CMK (cell line): Measurements from ENCODE around the gene CREB5.

Experiments used
- DNase-seq: peaks from one replicate; pipeline ENCODE4 v3.0.0-alpha.2; 2010; ENCODE audit warnings: low read depth

The CREB5 gene

DNA sequence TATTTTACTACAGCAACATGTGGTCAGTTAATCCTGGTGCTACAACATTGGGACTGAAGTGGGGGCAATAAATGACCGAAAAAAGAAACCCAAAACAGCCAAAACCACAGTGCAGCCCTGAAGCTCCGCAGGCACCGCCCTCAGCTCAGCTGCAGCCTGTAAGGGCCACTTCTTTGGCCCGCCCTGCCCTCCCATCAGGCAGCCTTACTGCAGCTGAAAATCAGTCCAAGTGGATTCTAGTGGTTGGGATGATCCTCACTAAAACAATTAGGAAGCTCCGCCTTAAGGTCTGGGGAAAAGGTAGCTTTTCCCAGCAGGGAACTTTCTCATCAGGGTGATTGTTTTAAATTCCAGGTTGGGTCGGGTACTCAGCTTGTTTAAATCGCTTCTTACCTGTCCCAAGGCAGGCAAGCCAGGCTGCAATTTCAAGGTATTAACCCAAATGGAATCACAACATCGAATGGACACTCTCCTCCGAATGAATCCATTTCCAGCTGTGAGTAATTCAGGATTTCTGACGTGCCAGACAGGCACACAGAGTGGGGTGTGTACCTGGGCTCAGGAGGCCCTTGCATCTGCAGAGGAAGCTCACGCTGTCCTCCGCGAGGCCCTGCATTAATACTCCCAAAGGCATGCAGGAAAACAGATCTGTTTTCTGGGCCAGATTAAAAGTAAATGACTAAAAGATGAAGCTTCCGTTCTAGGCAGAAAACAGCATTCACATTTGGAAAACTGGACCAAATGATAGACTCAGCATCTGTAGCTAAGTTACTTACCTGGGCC, 104.3 kb downstream of the CREB5 start:
- no peak for DNase-seq

DNA sequence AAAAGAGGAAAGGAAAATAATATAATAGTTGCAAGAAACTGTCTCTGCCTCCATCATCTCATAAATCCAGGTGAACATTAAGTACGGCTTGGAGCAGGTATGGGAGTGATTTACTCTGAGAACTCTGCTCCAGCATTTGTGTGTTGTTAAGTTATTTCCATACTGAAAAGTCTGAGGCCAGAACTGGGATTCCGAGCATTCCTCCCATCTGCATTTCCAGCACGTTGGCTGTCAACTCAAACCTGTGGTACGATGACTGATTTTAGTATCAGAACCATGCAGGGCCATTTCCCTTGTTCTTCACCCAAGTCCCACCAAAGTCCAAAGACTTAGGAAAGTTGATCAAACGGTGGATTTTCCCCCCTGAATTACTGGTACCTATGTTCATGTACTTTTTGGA, 104.9 kb downstream of the CREB5 start:
- DNase-seq = no peak

DNA sequence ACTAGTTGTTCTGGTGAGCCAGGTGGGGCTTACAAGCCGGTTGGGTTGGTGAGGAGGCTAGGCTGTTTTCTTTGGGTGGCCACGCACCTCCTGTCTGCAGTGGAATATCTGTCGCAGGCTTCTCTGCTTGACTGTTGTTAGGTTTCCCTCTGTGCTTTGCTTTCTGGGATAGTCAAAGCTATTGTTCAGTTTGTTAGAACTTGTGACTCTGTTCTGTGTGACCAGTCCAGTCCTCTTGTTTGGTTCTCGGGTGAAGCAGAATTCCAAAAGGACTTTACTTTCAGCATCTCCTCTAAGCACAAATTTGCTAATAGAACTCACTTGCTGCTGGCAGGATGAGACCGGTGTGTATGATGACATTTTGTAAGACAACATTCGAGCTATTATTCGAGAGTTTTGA, 105.3 kb downstream of the CREB5 start:
- no peak for DNase-seq

DNA sequence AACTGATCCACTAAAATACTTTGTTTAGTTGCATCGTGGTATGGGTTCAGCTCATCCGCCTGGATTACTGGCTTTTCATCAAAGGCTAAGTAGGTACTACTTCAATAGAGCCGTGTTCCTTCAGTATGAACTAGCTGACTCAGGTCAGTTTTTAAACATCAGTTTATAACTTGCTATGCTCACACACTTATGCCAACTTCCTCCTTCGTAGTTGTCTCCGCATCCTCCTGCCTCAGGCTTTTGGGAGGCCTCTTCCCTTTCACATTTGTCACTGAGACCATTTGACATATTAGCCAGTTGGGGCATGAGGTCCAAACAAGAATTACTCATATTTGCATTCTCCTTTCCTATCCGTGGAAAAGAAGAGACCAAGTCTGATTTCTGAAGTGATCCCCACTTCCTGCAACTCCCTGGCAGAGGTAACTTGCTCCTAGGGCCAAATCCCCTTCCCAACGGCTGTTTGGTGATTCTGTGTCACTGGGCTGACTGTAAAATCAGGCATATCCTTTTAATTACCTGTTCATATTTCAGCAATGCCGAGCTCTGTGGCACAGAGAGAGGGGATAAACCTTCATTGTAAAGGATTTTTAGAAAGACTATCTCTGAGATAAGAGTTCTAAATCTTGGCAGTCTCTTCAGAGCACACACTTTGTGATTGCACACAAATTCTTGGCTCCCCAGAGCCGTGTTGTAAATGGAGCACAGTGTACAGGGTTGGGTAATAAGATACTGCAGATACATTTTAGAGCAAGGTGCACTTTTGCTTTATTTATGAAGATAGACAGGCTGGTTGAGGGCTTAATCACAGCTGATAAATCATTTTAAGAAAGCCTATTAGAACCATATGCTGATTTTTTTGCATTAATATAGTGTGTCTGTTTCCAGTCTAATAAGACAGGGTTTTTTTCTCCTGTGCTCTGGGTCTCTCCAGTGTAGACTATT, 108.0 kb downstream of the CREB5 start:
- DNase-seq = no peak

DNA sequence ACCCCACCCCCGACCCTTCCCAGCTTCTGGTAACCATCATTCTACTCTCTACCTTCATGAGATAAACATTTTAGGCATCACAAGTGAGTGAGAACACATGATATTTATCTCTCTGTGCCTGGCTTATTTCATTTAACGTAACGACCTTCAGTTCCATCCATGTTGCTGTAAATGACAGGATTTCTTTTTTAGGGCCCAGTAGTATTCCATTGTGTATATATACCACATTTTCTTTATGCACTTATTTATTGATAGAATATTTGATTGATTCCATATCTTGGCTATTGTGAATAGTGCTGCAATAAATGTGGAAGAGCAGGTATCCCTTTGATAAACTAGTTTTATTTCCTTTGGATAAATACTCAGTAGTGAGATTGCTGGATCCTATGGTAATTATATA, 112.7 kb downstream of the CREB5 start:
- DNase-seq = no peak

DNA sequence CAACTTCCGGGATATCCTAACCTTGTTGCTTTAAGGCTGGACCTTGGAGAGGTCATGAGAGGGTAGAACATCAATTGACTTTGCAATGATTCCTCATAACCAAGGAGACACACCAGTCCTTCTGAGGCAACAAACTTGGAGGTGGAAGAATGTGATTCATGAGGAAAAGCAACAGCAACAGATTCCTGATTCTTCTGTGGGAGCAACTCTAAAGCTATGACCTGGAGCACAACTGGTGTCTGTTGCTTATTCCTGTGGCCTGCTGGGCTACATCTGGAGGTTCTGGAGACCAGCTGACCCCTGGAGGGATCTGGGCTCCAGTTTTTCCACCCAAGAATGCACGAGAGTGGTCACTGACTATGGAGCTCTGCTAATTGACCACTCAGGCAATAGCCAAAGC, 116.6 kb downstream of the CREB5 start:
- no peak for DNase-seq

DNA sequence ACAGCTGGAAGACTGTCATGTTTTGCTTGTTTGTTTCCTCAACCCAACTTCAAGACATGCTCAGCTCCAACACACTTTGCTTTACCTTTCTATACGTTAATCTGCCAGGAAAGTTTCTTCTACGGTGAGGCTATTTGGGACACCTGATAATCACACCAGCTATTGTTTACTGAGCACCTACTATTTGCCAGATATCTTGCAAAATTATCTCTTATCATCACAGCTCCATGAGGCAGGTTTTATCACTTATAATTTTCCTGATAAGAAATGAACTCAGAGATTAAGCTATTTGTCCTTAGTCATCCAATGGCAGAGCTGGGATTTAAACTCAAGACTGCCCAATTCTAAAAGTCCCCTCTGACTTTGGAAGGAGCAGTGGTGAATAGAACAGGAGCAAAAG, 117.4 kb downstream of the CREB5 start:
- no peak for DNase-seq

DNA sequence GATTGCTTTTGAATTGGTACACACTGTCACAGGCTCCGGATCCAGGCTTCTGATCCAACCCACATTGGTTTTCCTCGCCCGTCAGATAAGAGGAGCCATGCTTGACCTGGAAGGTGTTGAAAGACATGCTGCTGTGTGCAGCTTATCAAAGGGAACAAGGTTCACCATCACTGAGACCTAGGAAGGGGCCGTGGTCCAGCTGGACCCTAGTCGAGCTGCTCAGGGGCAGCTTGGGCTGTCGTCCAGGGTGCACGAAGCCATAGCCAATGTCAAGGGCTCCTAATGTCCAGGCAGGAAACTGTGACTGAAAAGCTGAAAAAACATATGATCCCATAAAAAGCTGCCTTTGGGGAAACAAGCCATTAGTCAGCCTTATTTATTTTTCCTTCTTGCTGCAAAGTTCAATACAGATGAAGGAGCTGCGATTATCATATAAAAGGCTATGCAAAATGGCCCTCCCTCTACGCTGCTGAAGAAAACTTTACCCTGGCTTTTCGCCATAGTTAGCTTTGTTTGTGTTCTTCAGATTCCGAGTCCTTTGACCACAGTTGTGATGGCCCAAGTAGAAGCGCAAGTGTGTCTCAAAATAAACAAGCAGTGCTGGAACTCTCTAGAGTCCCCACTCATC, 118.0 kb downstream of the CREB5 start:
- DNase-seq = no peak

DNA sequence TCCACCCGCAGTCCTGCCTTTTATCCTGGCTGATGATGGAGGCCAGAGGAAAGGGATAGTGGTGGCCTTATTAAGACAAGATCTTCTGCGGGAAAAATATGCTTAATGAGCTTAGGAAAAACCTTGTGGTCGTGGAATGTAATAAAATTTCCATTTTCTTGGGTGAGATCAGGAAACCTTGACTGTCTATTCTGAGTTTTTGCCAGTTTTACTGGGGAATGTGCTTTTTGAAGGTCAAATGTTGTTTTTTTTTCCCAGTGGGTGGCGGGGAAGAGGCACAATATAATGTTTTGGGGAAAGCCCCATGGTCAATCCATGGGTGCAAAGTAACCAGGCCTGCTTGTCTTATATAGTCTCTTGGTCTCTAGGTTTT, 118.5 kb downstream of the CREB5 start:
- no peak for DNase-seq

DNA sequence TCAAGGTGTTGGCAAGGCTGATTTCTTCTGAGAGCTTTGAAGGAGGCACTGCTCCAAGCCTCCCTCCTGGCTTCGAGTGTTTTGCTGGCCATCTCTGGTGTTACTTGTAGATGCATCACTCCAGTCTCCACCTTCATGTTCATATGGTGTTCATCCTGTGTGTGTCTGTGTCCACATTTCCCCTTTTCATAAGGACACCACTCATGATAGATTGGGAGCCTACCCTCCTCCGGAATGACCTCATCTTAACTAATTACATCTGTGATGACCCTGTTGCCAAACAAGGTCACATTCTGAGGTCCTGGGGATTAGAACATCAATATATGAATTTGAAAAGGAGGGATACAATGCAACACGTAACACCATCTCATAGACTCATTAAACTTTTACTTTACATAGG, 119.0 kb downstream of the CREB5 start:
- no peak for DNase-seq

DNA sequence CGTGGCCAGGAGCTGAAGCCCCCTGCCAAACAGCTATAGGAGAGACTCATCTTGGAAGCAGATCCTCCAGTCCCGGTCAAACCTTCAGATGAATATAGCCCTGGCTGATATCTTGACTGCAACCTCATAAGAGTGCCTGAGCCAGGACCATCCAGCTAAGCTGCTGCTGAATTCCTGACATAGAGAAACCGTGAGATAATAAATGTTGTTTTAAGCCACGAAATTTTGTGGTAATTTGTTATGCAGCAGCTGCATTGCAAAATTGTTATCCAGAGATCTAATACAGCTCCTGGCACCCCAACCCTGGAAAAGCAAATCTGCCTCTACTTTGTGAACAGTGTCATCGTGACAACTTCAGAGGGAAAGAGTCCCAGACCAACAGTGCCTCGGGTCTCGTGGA, 119.9 kb downstream of the CREB5 start:
- no peak for DNase-seq

DNA sequence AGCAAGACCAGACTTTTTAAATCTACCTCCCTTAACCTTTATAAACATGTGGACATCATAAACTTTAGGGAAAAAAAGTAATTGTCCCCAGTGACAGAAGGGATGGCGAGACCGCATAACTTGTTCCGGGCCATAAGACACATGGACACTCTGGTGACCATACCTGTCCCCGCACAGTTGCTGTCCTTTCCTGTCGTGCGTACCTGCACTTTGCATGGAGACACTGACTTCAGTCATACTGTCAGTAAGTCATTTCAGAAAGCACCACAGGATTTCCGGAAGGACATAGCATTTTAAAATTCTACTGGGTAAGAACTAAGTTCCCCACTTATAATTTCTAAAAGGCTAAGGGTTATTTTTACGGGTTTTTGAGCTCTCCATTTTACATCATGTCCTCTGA, 120.9 kb downstream of the CREB5 start:
- no peak for DNase-seq

DNA sequence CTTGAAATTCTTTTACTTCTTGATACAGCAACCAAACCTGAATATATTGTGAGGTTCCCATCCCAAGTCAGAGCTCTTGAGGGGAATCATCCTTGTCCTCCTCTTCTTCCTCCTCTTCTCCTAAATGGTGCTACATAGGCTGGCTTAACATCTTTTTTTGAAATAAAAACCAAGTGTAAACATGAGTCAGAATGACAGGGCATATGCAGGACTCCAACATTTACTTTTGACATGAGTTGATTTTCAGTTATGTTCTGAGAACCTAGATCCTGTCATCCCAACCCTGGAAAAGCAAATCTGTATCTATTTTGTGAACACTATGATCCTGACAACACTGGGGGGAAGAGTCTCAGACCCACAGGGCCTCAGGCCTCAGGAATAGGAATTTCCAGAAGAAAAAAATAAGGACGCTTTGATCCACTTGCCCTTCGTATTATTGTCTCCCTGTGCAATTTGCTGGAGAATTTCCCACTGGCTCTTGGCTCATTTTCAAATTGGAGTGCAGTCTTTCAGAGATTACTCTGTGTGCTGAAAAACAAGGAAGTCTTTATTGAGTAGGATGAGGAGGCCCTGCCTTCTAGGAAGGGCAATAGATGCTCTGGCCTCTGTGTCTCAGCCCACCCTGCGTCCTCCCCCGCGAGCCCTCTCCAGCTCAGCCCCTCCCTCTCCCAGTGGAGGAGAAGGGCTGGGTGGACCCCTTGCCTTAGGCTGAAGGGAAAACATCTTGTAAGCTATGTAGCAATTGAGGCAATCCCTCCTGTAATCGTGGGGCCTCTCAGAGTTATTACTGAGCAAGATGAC, 121.6 kb downstream of the CREB5 start:
- DNase-seq = no peak

DNA sequence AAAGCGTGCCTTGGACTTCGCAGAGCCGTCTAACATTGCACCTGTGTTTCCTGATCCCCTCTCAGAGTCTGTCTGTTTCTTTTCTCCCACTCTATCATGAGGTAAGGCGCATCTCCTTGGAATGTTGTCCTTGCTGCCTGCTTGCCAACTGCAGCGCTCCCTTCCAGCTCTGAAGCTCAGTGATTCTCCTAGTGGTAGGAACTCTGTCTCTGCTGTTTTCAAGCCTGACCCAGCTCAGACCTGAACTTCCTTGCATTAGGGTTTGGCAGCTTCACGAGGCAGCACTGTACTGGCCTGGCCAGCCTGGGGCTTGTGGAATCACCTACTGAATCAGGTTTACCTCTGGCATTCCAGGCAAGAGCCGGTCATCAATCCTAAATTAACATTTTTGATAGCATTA, 123.9 kb downstream of the CREB5 start:
- no peak for DNase-seq

DNA sequence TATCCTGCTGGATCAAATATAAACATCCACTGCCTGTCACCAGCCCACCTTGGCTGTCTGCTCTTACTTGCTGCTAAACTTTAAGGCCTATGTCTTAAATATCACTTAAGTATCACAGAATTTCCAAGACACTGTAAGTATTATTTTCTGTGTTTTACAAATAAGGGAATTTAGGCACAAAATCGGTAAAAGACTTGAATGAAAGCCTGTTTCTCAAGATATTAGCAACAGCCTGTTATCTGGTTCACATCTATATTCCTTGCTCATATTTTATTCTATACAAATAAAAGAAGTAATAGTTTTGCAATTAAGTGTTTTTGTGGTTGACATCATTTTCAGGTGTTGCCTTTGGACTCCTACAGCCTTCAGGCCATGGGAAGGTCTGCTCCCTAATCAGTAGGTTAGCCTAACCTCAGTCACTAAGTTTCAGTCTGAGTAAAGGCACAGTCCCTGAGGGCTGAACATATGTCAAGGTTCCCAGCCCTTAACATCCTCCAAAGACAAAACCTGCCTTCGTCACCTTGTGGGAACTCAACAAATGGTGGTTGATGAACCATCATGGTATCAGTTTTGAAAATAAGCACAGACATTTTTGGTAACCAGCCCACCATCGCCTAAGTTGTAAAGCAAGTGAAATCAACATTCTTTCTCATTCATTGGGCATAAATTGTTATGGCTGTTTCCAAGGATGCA, 127.1 kb downstream of the CREB5 start:
- no peak for DNase-seq

DNA sequence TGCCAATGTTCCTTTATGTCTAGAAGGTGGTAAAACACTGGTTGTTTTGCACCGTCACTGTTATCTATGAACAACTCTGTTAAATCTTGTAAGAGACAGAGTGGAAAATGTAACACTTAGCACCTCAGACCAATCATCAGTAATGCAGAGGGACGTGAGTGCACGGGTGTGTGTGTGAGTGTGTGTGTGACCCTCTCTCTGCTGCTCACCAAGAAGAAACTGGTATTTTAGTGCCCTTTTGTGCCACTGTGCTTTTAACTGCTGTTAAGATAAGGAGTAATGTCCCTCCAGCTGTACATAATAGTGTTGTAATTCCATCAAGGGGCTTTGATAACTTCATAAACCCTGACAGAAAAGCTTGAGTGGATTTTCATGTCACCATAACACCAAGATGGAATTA, 130.1 kb downstream of the CREB5 start:
- no peak for DNase-seq

DNA sequence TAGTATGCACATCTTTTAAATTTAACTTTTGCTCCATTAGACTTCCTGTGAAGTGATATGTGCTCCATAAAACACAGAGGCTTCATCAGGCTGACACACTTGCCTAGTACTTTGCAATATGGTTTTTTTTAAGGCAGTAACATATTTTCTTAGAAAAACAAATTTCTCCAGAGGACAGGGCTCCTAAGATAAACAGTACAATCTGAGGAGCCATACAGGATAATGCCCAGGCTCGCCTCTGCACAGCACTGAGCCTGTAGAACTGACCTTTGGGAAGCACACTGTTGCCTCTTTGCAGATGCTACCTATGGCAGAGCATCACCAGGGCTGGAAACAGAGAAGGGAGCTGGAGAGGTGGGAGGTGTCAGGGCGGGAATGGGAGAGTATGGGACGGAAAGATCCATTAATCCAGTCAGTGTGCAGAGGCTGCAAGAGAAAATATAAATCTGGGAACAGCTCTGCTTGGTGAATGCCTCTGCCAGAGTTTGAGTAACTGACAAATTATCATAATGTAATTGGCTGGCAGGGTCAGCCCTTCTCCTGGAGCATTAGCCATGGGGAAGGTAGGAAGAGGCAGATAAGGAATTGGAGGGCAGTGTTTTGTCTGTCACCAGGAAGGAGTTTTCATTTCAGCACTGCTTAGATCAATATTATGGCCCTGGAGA, 132.3 kb downstream of the CREB5 start:
- DNase-seq = no peak

DNA sequence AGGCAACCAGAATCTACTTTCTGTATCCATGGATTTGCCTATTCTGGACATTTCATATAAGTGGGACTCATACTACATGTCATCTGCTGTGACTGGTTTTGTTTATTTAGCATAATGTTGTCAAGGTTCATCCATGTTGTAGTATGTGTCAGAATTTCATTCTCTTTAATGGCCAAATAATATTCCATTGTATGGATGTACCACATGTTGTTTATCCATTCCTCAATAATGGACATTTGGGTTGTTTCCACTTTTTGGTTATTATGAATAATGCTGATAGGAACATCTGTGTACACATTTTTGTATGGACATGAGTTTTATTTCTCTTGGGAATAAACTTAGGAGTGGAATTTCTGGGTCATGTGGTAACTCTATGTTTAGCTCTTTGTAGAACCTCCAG, 133.7 kb downstream of the CREB5 start:
- no peak for DNase-seq

DNA sequence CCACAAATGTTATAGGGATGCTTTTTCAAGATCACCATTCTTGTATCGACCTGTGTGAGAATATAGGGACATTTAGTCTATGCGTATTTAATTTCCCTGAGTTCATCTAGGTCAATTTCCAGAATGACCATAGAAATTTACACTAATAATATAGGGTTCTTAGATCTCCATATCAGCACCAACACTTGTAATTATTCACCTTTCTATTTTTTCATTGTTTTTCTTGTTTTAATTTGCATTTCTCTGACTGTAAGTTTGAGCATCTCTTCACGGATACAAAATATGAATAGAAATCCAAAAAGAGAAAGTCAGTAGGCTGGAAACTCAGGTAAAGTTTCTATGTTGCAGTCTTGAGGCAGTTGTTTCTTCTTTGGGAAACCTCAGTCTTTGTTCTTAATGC, 134.8 kb downstream of the CREB5 start:
- DNase-seq = no peak

DNA sequence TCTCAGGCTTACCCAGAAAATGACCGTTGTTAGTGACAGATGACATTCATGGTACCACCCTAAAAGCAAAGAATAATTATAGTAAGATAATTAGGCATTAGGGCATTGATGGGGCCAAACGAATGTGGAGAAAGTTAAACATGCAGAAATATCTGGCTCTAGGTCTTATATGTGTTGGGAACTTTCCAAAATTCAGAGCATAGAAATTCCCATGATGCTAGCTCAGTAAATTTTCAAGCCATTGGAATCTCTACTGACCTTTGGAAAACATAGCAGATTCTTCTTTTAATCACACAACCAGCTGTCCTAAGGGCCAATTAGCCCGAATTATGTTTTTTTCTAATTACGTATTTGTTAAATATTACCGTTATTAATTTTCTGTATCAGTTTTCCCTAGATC, 136.1 kb downstream of the CREB5 start:
- DNase-seq = no peak

DNA sequence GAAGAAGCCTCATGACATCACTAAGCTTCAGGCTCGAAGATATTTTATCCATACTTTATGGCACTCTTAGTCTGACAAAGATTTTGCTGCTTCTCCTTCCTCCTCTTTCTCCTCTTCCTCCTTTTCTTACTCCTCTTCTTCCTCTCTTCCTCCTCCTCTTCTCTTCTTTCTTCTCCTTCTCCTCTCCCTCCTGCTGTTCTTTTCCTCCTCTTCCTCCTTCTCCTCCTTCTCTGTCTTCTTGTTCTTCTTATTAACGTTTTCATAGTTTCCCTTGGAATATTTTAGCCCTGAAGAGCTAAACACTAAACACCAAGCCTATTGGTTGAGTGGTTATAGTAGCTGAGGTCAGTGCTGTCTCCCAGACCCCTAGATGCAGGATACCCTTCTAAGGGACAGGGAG, 137.7 kb downstream of the CREB5 start:
- no peak for DNase-seq
